HEK293 (cell line): ENCODE measurements around the gene CTDNEP1.
"Not testable (repeated sequence)": the region's sequence is repeated elsewhere in the genome, so short reads cannot be mapped to it uniquely, and the experiment has no call there.

Experiments used
- CTCF ChIA-PET: fragments of 350-600 bp; formaldehyde crosslinking; extraction: SDS; loops from one replicate; lab custom pipeline; 2021; ENCODE audit warnings: antibody characterized with exemption; lab: Yijun Ruan, JAX
- POLR2A ChIA-PET: fragments of 300-600 bp; formaldehyde crosslinking; extraction: SDS; loops from one replicate; lab custom pipeline; 2020; ENCODE audit warnings: antibody characterized with exemption, inconsistent platforms; lab: Yijun Ruan, JAX
- H3K27ac ChIP-seq: fragments of 200-500 bp; sonication (Bioruptor generic); 2 replicates; pipeline ENCODE4 v1.5.1; 2014; ENCODE audit warnings: low read depth, low read length, control low read depth, inconsistent platforms; ENCODE audit errors: extremely low read depth
- H3K36me3 ChIP-seq, 2 experiments: fragments of 200-500 bp in 1 of 2; sonication (Bioruptor generic) in 1 of 2; 1 replicate in 1 of 2; 2 replicates in 1 of 2; pipeline ENCODE4 v1.5.1; 2014 to 2017; ENCODE audit warnings: inconsistent platforms in 2 of 2, low read length in 2 of 2; ENCODE audit not compliant: control insufficient read depth in 2 of 2, insufficient read depth in 1 of 2
- H3K4me1 ChIP-seq: fragments of 200-500 bp; sonication (Bioruptor generic); 2 replicates; pipeline ENCODE4 v1.5.1; 2014; ENCODE audit warnings: mild to moderate bottlenecking, low read length, inconsistent platforms; ENCODE audit not compliant: control insufficient read depth, insufficient read depth
- H3K4me3 ChIP-seq: 2 replicates; pipeline ENCODE4 v1.5.1; 2011; ENCODE audit warnings: low read depth, mild to moderate bottlenecking, control low read depth, low read length, moderate library complexity
- H3K9me3 ChIP-seq: fragments of 200-500 bp; sonication (Bioruptor generic); 2 replicates; pipeline ENCODE4 v1.5.1; 2014; ENCODE audit warnings: low read depth, low read length, inconsistent platforms; ENCODE audit not compliant: control insufficient read depth, insufficient read depth
- BCL11B ChIP-seq: fragments of 450-650 bp; formaldehyde crosslinking; IDR thresholded peaks from 2 replicates; pipeline ENCODE4 v1.5.1; 2016; ENCODE audit warnings: low read depth, missing biosample characterization, missing genetic modification characterization
- ZEB2 ChIP-seq: fragments of 450-650 bp; formaldehyde crosslinking; IDR thresholded peaks from 2 replicates; pipeline ENCODE4 v1.5.1; 2016; ENCODE audit warnings: missing biosample characterization, missing genetic modification characterization
- ZNF148 ChIP-seq: fragments of 450-650 bp; formaldehyde crosslinking; IDR thresholded peaks from 2 replicates; pipeline ENCODE4 v1.5.0; 2017; ENCODE audit warnings: missing biosample characterization, missing genetic modification characterization, borderline replicate concordance
- ZNF18 ChIP-seq: fragments of 450-650 bp; formaldehyde crosslinking; IDR thresholded peaks from 2 replicates; pipeline ENCODE4 v1.5.1; 2016; ENCODE audit warnings: missing biosample characterization, missing genetic modification characterization
- ZNF211 ChIP-seq: fragments of 450-650 bp; formaldehyde crosslinking; IDR thresholded peaks from 2 replicates; pipeline ENCODE4 v1.5.1; 2016; ENCODE audit warnings: low read depth, missing biosample characterization, missing genetic modification characterization
- ZNF214 ChIP-seq: fragments of 450-650 bp; formaldehyde crosslinking; IDR thresholded peaks from 2 replicates; pipeline ENCODE4 v1.5.1; 2017; ENCODE audit warnings: missing biosample characterization, mild to moderate bottlenecking, missing genetic modification characterization, borderline replicate concordance
- ZNF221 ChIP-seq: fragments of 450-650 bp; formaldehyde crosslinking; IDR thresholded peaks from 2 replicates; pipeline ENCODE4 v1.5.1; 2017; ENCODE audit warnings: missing biosample characterization, missing genetic modification characterization, borderline replicate concordance
- ZNF23 ChIP-seq: fragments of 450-650 bp; formaldehyde crosslinking; IDR thresholded peaks from 2 replicates; pipeline ENCODE4 v1.5.1; 2016; ENCODE audit warnings: missing biosample characterization, missing genetic modification characterization, borderline replicate concordance
- ZNF302 ChIP-seq: fragments of 450-650 bp; formaldehyde crosslinking; IDR thresholded peaks from 2 replicates; pipeline ENCODE4 v1.5.1; 2016; ENCODE audit warnings: missing biosample characterization, missing genetic modification characterization, low read depth
- ZNF416 ChIP-seq: fragments of 450-650 bp; formaldehyde crosslinking; IDR thresholded peaks from 2 replicates; pipeline ENCODE4 v1.5.1; 2016; ENCODE audit warnings: missing biosample characterization, missing genetic modification characterization
- ZNF549 ChIP-seq: fragments of 450-650 bp; IDR thresholded peaks from 2 replicates; pipeline ENCODE4 v1.5.1; 2018; ENCODE audit warnings: missing biosample characterization, missing genetic modification characterization, mild to moderate bottlenecking, inconsistent platforms, moderate library complexity
- ZNF639 ChIP-seq: fragments of 450-650 bp; formaldehyde crosslinking; IDR thresholded peaks from 2 replicates; pipeline ENCODE4 v1.5.1; 2016; ENCODE audit warnings: missing biosample characterization, missing genetic modification characterization
- ZNF664 ChIP-seq: fragments of 450-650 bp; formaldehyde crosslinking; IDR thresholded peaks from 2 replicates; pipeline ENCODE4 v1.5.1; 2016; ENCODE audit warnings: missing biosample characterization, missing genetic modification characterization
- ZNF830 ChIP-seq: fragments of 450-650 bp; IDR thresholded peaks from 2 replicates; pipeline ENCODE4 v1.5.0; 2018; ENCODE audit warnings: missing biosample characterization, missing genetic modification characterization, low read depth, mild to moderate bottlenecking, moderate library complexity
- ZXDB ChIP-seq: fragments of 450-650 bp; formaldehyde crosslinking; IDR thresholded peaks from 2 replicates; pipeline ENCODE4 v1.5.1; 2016; ENCODE audit warnings: missing biosample characterization, missing genetic modification characterization
- TF ChIP-seq, protein P1 (sequence below): fragments of 450-650 bp; formaldehyde crosslinking; IDR thresholded peaks from 2 replicates; pipeline ENCODE4 v1.5.1; 2016; ENCODE audit warnings: missing biosample characterization, missing genetic modification characterization
- TF ChIP-seq, protein P2 (sequence below): fragments of 450-650 bp; formaldehyde crosslinking; IDR thresholded peaks from 2 replicates; pipeline ENCODE4 v1.5.1; 2017; ENCODE audit warnings: missing biosample characterization, missing genetic modification characterization
- TF ChIP-seq, protein P3 (sequence below): fragments of 450-650 bp; formaldehyde crosslinking; IDR thresholded peaks from 2 replicates; pipeline ENCODE4 v1.5.1; 2016; ENCODE audit warnings: missing biosample characterization, missing genetic modification characterization

The CTDNEP1 gene

DNA sequence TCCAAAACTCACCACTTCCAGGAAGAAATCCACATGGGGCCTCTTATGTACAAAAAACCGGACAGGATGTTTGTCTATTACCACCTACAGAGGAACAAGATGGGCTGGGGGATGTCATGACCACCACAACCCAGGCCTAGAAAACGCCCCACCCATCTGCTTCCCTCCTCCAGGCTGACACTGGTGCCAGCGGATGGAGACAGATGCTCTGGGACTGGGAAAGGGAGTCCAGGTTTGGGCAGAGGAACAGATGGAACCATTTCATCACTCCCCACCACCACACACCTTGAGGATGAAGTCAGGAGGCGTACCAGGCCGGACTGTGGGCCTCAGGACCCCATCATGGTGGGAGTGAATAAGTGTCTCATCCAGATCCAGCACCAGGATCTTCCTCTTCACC is 4.8 kb downstream of the CTDNEP1 start (continued):
- TF ChIP-seq ZNF18 (tag by site-specific recombination) (no peak), ZNF211 (tag by site-specific recombination) (no peak), ZNF214 (no peak), ZXDB (tag by site-specific recombination) (no peak), ZNF830 (no peak), ZNF221 (no peak)
- TF ChIP-seq, all 188 proteins: peak for 0

DNA sequence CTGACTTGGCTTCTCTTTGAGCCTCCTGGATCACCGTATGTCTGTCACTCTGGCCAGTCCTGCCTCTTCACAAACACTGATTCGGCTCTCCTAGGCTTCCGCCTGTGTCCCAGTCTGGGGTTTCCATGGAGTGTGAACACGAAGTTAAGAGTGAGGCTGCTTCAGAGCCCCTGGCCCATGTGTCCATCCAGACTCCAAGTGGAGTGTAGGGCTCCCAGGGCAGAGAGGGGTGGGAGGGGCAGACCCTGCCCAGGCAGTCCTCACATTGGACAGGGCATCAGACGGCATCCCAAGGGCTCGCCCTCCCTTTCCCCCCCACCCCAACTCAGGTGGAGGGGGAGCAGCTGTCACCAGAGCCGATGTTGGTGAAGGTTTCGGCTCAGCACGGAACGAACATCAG is 7.7 kb downstream of the CTDNEP1 start:
- POLR2A ChIA-PET, H3K4me3 ChIP-seq, H3K4me1 ChIP-seq, H3K9me3 ChIP-seq, H3K27ac ChIP-seq: not testable (repeated sequence)
- CTCF ChIA-PET = interaction anchor here (3.1 to 5.2 kb wide), 2 partner anchors 24 to 52 kb away, joined by 14 to 33 read pairs; partner anchors contain the start of genes ACADVL and DLG4
- H3K36me3 ChIP-seq = peaks cover 27 to 55% of the 10 kb centered on the region in 2 experiments

- no peak for TF ChIP-seq ZNF664 (tag by site-specific recombination)
- TF ChIP-seq ZNF23 (tag by site-specific recombination) = no peak
- no peak for TF ChIP-seq BCL11B
- TF ChIP-seq ZNF549 (tag by site-specific recombination) = no peak
- no peak for TF ChIP-seq ZNF416 (tag by site-specific recombination)
- no peak for TF ChIP-seq ZEB2
- TF ChIP-seq, protein P1, sequence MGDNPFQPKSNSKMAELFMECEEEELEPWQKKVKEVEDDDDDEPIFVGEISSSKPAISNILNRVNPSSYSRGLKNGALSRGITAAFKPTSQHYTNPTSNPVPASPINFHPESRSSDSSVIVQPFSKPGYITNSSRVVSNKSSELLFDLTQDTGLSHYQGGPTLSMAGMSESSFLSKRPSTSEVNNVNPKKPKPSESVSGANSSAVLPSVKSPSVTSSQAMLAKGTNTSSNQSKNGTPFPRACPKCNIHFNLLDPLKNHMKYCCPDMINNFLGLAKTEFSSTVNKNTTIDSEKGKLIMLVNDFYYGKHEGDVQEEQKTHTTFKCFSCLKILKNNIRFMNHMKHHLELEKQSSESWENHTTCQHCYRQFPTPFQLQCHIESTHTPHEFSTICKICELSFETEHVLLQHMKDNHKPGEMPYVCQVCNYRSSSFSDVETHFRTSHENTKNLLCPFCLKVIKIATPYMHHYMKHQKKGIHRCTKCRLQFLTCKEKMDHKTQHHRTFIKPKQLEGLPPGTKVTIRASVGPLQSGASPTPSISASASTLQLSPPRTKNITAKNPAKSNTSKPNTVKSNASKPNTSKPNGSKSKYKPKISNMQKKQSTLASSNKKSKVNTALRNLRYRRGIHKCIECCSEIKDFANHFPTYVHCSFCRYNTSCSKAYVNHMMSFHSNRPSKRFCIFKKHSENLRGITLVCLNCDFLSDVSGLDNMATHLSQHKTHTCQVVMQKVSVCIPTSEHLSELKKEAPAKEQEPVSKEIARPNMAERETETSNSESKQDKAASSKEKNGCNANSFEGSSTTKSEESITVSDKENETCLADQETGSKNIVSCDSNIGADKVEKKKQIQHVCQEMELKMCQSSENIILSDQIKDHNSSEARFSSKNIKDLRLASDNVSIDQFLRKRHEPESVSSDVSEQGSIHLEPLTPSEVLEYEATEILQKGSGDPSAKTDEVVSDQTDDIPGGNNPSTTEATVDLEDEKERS (tag by site-specific recombination) = no peak
- TF ChIP-seq, protein P2, sequence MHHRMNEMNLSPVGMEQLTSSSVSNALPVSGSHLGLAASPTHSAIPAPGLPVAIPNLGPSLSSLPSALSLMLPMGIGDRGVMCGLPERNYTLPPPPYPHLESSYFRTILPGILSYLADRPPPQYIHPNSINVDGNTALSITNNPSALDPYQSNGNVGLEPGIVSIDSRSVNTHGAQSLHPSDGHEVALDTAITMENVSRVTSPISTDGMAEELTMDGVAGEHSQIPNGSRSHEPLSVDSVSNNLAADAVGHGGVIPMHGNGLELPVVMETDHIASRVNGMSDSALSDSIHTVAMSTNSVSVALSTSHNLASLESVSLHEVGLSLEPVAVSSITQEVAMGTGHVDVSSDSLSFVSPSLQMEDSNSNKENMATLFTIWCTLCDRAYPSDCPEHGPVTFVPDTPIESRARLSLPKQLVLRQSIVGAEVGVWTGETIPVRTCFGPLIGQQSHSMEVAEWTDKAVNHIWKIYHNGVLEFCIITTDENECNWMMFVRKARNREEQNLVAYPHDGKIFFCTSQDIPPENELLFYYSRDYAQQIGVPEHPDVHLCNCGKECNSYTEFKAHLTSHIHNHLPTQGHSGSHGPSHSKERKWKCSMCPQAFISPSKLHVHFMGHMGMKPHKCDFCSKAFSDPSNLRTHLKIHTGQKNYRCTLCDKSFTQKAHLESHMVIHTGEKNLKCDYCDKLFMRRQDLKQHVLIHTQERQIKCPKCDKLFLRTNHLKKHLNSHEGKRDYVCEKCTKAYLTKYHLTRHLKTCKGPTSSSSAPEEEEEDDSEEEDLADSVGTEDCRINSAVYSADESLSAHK (tag by site-specific recombination) = no peak
- TF ChIP-seq ZNF639 (tag by site-specific recombination) = no peak
- TF ChIP-seq ZNF302 (tag by site-specific recombination) = no peak
- no peak for TF ChIP-seq ZNF148
- TF ChIP-seq, protein P3, sequence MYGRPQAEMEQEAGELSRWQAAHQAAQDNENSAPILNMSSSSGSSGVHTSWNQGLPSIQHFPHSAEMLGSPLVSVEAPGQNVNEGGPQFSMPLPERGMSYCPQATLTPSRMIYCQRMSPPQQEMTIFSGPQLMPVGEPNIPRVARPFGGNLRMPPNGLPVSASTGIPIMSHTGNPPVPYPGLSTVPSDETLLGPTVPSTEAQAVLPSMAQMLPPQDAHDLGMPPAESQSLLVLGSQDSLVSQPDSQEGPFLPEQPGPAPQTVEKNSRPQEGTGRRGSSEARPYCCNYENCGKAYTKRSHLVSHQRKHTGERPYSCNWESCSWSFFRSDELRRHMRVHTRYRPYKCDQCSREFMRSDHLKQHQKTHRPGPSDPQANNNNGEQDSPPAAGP (tag by site-specific recombination) = no peak
- peaks cover 27 to 53% of the 10 kb centered on the region in 2 experiments for H3K36me3 ChIP-seq
- peak overlapping the region; percentile 82 for H3K4me3 ChIP-seq
- peaks cover 6% of the 10 kb centered on the region for H3K4me1 ChIP-seq
- H3K27ac ChIP-seq = peak overlapping the region; percentile 91
- H3K9me3 ChIP-seq = no peaks in the 10 kb centered on the region
- CTCF ChIA-PET = interaction anchor here (1.3 to 5.2 kb wide), 3 partner anchors 11 to 53 kb away, joined by 3 to 33 read pairs (median 14); partner anchors contain the start of genes ACADVL and DLG4
- POLR2A ChIA-PET = interaction anchor here (0.6 to 14.2 kb wide), 13 partner anchors 8 to 443 kb away, joined by 3 to 284 read pairs (median 7); partner anchors contain the start of genes ACADVL, CTDNEP1, DLG4 and DVL2
These were observed 8.1 kb downstream of the CTDNEP1 start for GRCh38 chr17:7243453-7243729.
